Epidermal melanocyte (primary cell): ENCODE data around the gene DPYSL4.

Experiments
- DNase-seq: peaks from one replicate; pipeline ENCODE4 v3.0.0; 2011; ENCODE audit warnings: low spot score; ENCODE audit not compliant: insufficient read length

DPYSL4 gene

DNA sequence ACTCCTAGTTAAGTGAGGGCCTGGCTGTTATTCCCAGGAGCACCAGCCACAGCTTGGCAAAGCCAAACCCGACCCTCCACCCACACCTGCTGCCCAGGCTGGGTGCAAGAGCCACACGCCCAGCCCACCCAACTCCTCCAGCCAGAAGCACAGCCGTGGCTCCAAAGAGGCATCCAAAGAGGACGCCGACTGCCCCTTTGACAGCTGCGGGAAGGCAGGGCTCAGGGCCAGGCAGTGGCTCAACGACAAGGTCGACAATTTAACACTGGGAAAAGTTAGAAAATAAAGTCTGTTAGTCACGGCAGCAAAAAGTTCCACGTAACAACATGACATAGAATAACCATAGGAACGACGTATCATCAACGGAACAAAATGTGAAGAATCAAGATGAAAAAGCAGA, 54.3 kb downstream of the DPYSL4 start:
- DNase-seq = no peak

GRCh38 chr10:132241496-132241895, 54.7 kb downstream of the DPYSL4 start:
- DNase-seq = no peak

GRCh38 chr10:132242103-132242840, 55.5 kb downstream of the DPYSL4 start:
- DNase-seq = no peak

- no peak for DNase-seq
Measured at GRCh38 chr10:132243141-132243540, 56.4 kb downstream of the DPYSL4 start.

DNA sequence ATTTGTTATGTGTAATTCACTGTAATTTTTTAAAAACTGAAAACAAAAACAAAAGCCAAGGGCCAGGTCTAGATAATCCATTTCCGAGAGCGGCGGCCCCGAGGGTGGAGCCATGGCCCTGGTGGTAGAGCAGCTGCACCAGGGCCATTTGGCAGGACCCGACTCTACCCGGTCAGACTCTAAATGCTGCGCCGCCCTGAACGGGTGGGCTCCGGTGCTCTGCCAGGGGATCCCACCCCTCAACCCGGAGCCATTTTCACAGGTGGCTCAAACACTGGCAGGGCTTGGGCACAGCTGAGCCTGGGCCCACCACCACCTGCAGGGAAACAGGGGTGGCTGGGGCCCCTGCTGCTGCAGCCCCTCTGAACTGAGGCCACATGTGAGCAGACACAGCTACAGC, 56.9 kb downstream of the DPYSL4 start:
- DNase-seq = no peak

GRCh38 chr10:132245056-132245455, 58.3 kb downstream of the DPYSL4 start:
- DNase-seq = peak; percentile 62

GRCh38 chr10:132246296-132246695, 59.5 kb downstream of the DPYSL4 start:
- DNase-seq = no peak

DNA sequence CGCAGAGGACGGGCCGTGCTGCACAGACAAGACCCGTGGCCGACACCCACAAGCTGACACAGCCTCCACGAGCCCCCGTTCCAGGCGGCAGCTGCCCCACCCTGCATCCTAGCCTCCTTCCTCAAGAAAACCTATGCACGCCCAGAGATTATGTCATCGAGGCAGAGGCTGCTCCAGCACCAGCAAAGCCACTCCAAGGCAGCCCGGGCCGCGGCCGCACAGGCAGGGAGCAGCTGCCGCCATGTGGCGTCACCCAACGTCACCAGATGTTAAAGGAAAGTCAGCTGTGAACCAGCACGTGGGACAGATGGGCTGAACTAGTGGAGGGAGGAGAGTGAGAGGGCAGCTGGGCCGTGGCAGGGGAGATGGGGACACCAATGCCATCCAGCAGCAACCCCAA, 61.2 kb downstream of the DPYSL4 start:
- no peak for DNase-seq

- DNase-seq = peak; percentile 66
Measured at GRCh38 chr10:132248455-132249225, 61.9 kb downstream of the DPYSL4 start.

- no peak for DNase-seq
Measured at GRCh38 chr10:132249226-132249724, 62.5 kb downstream of the DPYSL4 start.

- no peak for DNase-seq
Measured at GRCh38 chr10:132249824-132250375, 63.2 kb downstream of the DPYSL4 start.

DNA sequence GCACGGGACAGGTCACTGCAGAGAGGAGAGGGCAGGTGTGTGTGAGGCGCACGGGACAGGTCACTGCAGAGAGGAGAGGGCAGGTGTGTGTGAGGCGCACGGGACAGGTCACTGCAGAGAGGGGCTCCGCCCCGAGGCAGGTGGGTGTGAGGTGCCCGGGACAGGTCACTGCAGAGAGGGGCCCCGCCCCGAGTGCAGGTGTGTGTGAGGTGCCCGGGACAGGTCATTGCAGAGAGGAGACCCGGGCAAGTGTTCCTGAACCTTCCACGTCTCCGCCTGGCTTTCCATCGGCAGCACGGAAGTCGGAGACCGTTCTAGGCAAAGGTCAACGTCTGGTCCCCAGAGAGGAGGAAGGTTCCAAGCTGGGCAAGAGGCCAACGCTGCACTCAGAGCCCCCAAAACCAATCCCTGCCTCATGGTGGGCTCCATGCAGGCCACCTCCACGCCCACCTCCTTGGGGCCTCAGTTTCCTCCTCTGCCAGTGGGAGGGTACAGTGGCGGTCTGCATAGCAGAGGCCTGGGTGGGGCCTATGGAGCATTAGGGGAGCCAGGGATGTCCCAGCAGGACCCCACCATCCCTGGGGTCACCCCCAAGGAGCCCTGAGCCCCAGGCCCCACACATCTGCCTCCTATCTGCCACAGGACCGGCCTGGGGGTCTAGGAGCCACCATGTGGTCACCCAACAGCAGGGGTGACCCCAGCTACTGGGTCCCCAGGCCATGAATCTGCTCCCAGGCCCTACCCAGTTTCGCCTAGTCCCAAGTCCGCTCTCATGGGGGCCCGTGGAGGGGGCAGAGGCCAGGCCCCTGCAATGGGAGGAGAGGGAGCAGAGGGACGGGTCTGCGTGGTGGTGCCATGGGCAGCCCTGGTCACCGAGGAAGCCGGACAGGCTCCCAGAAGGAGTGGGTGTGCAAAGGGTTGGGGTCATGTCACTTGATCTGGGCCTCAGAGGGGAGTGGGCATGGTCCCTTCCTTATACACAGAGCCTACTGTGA, 64.0 kb downstream of the DPYSL4 start:
- no peak for DNase-seq

DNA sequence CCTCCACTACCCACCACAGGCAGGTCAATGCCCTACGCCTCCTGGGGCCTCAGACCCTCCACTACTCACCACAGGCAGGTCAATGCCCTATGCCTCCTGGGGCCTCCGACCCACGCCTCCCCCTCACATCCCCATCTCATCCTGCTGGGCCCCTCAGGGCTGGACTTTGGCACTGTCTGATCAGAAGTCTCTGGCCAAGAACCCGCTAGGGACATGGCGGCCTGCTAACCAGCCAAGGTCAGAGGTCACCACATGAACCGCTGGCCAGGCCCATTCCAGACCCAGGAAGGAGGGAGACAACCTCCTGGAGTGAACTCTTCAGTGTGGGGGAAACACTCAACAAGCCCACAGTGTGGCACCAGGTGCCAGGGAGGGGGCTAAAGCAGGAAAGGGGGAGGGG, 65.2 kb downstream of the DPYSL4 start:
- no peak for DNase-seq

GRCh38 chr10:132252412-132252811, 65.7 kb downstream of the DPYSL4 start:
- no peak for DNase-seq

DNA sequence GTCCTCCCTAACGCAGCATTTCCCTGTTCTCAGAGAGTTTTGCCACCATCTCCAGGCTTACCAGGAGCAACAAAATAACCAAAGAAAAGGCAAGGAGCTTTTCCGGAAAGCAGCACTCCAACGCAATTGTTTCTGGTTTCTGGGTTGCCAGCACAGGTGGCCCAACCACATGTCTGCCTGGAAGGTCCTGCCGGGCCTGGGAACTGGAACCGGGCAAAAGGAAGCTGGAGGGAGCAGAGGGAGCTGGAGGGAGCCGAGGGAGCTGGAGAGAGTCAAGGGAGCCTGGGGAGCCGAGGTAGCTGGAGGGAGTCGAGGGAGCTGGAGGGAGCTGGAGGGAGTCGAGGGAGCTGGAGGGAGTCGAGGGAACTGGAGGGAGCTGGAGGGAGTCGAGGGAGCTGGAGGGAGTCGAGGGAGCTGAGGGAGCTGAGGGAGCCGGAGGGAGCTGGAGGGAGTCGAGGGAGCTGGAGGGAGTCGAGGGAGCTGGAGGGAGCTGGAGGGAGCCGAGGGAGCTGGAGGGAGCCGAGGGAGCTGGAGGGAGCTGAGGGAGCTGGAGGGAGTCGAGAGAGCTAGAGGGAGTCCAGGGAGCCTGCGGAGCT, 66.4 kb downstream of the DPYSL4 start:
- no peak for DNase-seq

DNA sequence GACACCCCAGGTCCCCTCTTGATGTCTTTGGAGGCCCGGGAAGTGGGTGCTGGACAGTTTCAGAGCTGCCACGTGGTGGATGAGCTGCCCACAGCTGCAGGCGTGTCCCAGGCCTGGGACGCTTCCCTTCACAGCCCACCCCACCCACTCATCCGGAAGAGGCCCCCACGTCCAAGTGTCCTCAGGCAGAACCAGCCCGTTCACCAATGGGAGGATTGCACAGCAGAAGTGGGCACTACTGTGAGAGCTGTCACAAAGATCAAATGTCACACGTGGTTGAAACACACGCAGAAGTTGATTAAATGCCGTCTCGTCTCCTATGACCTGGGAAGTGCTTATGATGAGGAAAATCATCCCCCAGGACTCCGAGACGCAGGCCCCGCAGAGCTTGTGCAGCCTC, 68.1 kb downstream of the DPYSL4 start:
- no peak for DNase-seq
